Effector CD4-positive, alpha-beta T cell (primary cell): ENCODE data around the gene HMGXB4.

Experiments
- DNase-seq: peaks from one replicate; pipeline ENCODE4 v3.0.0-alpha.2; 2020

HMGXB4 gene

GRCh38 chr22:35258191-35258988 lies 1.1 kb downstream of the HMGXB4 start:
- no peak for DNase-seq

GRCh38 chr22:35264986-35265385 lies 7.7 kb downstream of the HMGXB4 start:
- no peak for DNase-seq

GRCh38 chr22:35266277-35266676 lies 9.0 kb downstream of the HMGXB4 start:
- no peak for DNase-seq

- no peak for DNase-seq
Observed at GRCh38 chr22:35269630-35270029, 12.3 kb downstream of the HMGXB4 start.

GRCh38 chr22:35274154-35274871 lies 17.0 kb downstream of the HMGXB4 start:
- DNase-seq, result no peak

- no peak for DNase-seq
Observed at GRCh38 chr22:35275580-35275979, 18.3 kb downstream of the HMGXB4 start.

- DNase-seq, result no peak
Observed at GRCh38 chr22:35276019-35276418, 18.7 kb downstream of the HMGXB4 start.

- DNase-seq, result no peak
Observed at GRCh38 chr22:35288116-35288515, 30.8 kb downstream of the HMGXB4 start.

GRCh38 chr22:35292786-35293185 lies 35.5 kb downstream of the HMGXB4 start:
- DNase-seq, result no peak

GRCh38 chr22:35296051-35296450 lies 38.8 kb downstream of the HMGXB4 start:
- no peak for DNase-seq

- DNase-seq, result no peak
Observed at GRCh38 chr22:35299217-35299672, 42.0 kb downstream of the HMGXB4 start.

GRCh38 chr22:35299673-35300499 lies 42.6 kb downstream of the HMGXB4 start, which contains the start of gene TOM1:
Gene TOM1, plus strand, starts transcription at chr22:35299894. Its CDS starts 35 bp downstream, at chr22:35299929.
- peak; percentile 96 for DNase-seq

- DNase-seq, result no peak
Observed at GRCh38 chr22:35301372-35301874, 44.1 kb downstream of the HMGXB4 start.

GRCh38 chr22:35303029-35303624 lies 45.8 kb downstream of the HMGXB4 start:
- no peak for DNase-seq

GRCh38 chr22:35305525-35306070 lies 48.3 kb downstream of the HMGXB4 start:
- DNase-seq, result no peak

GRCh38 chr22:35306350-35306967 lies 49.2 kb downstream of the HMGXB4 start:
- no peak for DNase-seq

- no peak for DNase-seq
Observed at GRCh38 chr22:35307372-35307771, 50.1 kb downstream of the HMGXB4 start.

GRCh38 chr22:35307892-35308291 lies 50.6 kb downstream of the HMGXB4 start:
- no peak for DNase-seq

GRCh38 chr22:35308480-35309021 lies 51.3 kb downstream of the HMGXB4 start:
- no peak for DNase-seq

GRCh38 chr22:35310556-35311550 lies 53.6 kb downstream of the HMGXB4 start:
- no peak for DNase-seq
